ENCODE measurements around the gene MCRIP2.

MCRIP2 gene

GRCh38 chr16:649631-650030 lies 8.0 kb downstream of the MCRIP2 start:
- DNase-seq = no peak

- no peak for DNase-seq
Observed at GRCh38 chr16:651844-652243, 10.2 kb downstream of the MCRIP2 start.

DNA sequence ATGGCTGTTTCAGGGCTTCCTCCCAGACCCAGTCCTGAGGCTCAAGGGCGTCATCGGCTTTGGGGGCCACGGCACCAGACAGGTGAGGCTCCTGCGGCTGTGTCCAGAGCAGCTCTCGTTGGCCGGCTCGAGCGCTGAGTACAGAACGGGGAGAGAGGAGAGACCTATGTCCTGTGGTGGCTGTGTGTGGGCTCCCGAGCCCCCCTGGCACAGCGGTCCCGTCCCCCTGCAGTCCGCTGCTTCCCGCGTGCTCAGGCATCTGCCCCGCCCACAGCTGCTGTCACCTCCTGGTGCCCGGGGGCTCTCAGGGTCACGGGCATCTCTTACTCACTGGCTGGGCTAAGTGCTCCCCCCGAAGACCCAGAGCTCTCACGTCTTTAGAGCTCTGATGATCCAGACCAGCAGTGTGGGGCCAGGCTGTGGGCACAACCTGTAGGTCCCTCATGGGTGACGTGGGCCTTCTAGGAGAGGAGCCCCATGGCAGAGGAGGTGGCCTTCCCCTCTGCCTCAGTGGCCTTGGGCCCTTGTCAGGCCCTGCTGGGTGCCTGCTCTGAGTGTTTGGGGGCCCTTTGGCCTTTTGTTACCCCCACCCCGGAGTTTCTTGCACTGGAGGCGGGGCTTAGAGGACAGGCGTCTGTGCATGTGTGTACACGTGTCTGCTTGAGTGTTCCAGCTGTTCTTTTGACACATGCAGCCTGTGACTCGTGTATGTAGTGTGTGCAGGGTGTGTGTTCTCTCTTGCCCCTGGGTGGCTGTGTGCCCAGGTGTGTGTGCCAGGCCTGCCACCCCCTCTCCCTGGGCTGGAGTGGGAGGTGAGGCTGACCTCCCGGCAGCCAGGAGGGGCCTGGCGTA lies 11.1 kb downstream of the MCRIP2 start:
- no peak for DNase-seq

DNA sequence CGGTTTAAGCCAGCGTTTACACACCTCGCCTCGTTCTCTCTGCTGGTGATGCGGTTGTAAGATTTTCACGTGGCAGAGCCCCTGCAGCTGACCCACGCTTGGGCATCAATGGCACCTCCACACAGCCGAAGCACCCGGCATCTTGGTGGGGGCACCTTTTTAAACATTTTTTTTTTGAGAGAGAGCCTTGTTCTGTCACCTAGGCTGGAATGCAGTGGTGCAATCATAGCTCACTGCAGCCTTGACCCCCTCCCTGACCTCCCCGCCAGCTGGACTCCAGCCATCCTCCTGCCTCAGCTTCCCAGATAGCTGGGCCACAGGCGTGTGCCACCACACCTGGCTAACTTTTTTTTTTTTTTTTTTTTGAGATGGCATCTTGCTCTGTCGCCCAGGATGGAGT lies 12.4 kb downstream of the MCRIP2 start:
- DNase-seq = no peak

- DNase-seq = no peak
Observed at GRCh38 chr16:657487-657886, 15.9 kb downstream of the MCRIP2 start.

DNA sequence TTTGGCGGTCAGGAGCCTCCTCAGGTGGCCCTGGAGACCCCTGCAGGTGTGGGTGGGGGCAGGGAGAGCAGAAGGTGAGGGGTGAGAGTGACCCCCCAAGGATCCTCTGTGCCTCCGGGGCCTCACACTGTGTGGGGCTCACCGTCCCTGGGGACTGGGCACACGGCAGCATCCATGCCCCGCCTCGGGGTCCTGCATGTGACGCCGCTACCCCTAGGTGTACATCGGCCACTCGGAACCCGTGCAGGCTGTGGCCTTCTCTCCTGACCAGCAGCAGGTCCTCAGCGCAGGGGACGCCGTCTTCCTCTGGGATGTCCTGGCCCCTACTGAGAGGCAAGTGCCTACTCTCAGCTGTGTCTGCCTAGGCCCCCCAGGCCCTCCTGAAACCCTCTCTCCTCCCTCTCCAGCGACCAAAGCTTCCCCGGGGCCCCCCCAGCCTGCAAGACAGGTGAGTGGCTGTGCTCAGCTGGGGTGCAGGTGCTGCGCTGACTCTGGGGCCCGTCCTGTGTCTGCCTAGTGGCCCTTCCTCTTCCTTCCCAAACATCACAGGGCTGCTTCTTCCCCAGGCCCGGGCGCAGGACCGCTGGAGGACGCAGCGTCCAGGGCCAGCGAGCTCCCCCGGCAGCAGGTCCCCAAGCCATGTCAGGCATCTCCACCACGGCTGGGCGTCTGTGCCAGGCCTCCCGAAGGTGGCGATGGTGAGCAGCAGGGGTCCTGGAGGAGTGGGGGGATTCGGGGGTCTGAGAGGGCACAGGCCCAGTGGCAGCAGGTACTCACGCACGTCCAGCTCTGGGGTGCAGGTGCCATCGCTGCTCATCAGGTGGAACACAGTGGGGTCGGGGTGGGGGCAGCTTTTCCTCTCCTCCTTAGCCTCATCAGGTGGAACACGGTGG lies 17.3 kb downstream of the MCRIP2 start:
- no peak for DNase-seq

DNA sequence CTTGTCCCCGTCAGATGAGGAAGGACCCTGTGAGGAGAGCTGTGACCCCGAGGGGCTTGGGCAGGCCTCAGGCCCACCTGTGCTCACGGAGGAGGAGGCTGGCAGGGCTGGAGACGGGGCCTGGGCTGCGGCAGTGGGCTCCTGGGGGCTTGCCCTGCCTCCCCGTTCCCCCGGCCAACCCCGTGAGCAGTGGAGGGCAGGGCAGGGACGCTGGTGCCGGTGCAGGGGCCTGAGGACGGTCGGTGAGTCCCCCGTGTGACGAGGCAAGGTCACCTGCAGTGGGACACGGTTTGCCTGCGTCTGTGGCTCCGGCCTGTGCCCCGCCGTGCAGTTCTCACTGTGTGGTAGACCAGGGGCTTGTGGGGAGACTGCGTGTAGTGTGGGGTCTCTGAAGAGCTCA lies 18.0 kb downstream of the MCRIP2 start:
- no peak for DNase-seq

DNA sequence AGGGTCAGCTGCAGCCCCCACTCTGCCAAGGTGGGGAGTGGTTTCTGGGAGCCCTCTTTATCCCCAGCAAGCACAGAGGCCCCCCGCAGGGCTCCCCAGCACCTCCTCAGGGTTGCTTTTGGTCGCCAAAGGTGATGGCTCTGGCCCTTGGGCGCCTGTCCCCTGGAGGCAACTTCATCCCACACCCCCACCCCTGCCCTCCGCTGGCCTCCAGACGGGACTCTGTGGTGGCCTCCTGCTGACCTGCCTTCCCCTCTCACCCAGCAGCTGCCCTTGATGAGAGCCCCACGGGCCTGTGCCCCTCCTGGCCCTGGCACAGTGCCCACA lies 18.5 kb downstream of the MCRIP2 start:
- DNase-seq = no peak

DNA sequence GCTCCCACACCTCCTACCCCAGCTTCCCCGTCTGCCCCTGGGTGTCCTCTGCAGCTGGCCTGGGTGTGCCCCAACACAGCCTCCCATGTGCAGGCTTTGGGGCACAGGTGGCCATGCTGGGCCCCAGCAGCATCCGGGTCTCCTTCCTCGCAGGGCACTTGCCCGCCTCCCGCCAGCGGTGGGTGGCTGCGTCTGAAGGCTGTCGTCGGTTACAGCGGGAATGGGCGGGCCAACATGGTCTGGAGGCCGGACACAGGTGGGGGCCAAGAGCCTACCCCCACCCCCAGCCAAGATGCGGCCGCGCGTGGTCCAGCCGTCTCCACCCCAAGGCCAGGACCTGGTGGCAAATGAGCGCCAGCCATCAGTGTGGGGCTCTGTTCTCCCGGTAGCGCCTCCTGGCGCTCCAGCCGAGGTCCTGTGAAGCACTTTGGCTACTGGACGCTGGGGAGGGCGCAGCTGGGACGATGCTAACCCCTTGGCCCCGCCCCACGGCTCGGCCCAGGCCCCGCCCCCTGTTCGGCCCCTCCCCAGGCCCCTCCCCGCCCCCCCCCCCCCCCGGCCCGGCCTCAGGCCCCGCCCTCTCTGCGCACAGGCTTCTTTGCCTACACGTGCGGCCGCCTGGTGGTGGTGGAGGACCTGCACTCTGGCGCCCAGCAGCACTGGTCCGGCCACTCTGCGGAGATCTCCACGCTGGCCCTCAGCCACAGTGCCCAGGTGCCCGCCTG lies 19.0 kb downstream of the MCRIP2 start:
- peak; percentile 52 to 53 for DNase-seq

DNA sequence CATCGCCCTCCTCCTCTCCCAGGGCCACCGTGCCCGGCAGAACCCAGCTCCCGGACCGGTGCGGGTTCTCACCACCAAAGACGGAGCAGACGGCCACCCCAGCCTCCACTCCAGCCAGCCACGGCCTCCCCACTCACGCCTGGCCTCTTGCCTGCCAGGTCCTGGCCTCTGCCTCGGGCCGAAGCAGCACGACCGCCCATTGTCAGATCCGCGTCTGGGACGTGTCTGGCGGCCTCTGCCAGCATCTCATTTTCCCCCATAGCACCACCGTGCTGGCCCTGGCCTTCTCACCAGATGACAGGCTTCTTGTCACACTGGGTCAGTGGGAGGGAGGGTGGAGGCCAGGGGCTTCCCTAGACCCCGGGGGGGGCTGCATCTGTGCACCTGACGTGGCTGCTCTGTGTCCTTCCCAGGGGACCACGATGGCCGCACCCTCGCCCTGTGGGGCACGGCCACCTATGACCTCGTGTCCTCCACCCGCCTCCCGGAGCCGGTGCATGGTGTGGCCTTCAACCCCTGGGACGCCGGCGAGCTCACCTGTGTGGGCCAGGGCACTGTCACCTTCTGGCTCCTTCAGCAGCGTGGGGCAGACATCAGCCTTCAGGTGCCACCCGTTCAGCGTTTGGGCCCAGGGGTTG lies 19.7 kb downstream of the MCRIP2 start:
- DNase-seq = no peak

DNA sequence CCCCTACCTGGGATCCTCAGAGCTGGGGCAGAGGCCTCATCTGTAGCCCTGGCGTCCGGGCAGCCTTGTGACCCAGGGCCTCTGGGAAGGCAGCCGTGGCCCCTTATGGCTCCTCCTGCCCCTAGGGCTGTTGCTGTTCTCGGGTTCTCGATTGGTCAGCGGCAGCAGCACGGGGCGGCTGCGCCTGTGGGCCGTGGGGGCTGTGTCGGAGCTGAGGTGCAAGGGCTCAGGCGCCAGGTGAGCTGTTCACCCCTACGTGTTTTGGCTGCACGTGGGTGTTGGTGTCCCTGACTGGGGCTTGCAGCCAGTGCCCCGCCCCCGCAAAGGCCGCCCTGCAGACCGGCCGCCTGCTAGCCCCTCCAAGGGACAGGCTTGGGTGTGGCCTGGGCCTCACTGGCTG lies 20.5 kb downstream of the MCRIP2 start:
- no peak for DNase-seq

GRCh38 chr16:662597-662996 lies 21.0 kb downstream of the MCRIP2 start:
- no peak for DNase-seq

- no peak for DNase-seq
Observed at GRCh38 chr16:666572-666971, 24.9 kb downstream of the MCRIP2 start.

DNA sequence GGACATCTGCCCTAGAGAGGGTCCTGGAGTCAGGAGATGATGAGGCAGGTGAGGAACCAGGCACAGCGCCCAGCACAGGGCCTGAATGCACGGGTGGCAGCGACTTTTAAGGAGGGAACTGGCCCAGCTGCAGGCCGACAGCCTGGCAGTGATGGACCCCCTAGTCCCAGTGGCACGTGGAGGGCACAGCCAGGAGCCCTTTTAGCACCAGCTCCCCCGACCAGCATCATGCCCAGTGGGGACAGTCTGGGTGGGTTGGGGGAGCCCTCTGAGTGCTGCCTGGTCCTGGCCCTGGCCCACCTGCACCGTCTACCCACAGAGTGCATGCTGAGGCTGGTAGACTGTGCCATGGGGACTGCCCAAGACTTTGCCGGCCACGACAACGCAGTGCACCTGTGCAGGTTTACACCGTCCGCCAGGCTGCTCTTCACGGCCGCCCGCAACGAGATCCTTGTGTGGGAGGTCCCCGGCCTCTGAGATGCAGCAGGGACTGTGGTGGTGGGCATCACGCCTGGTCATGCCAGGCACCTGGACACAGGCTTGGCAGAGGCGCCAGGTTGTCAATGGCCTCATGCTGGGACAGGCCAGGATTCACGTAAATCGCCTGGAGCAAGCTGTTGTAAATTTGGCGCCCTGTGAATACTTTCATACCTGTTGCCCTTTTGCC lies 25.6 kb downstream of the MCRIP2 start:
- DNase-seq = no peak

DNA sequence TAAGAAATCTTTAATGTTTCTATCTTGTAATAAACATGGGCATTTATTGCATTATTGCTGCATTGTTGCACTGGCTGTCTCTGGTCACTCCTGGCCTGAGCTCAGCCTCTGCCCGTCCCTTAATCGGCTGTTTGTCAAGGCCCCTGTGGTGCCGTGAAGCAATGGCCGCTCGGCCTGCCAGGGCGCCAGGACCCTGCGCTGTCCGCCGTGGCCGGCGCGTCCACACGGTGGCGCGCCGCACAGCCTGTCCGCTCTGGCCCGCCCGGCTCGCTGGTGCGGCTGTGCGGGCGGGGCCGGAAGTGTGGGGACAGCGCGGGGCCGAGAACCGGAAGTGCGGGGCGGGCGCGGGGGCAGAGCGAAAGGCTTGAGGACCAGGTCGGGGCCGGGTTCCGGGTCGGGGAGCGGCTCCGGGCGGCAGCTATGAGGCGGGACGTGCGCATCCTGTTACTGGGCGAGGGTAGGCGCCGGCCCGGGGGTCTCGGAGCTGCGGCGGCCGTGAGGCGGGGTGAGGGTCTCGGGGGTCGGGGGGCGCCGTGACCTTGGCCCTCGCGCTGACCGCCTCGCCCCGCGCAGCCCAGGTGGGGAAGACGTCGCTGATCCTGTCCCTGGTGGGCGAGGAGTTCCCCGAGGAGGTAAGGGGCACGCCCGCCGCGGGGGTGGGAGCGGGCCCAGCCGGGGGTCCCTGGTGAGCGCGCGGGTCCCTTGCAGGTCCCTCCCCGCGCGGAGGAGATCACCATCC lies 26.3 kb downstream of the MCRIP2 start, which contains the start of gene RHOT2:
Gene RHOT2 (plus strand): TSS at position 353 of the 739 bp plus-strand sequence. CDS start 68 bp downstream, at position 421.
- peak; percentile 83 to 86 for DNase-seq

DNA sequence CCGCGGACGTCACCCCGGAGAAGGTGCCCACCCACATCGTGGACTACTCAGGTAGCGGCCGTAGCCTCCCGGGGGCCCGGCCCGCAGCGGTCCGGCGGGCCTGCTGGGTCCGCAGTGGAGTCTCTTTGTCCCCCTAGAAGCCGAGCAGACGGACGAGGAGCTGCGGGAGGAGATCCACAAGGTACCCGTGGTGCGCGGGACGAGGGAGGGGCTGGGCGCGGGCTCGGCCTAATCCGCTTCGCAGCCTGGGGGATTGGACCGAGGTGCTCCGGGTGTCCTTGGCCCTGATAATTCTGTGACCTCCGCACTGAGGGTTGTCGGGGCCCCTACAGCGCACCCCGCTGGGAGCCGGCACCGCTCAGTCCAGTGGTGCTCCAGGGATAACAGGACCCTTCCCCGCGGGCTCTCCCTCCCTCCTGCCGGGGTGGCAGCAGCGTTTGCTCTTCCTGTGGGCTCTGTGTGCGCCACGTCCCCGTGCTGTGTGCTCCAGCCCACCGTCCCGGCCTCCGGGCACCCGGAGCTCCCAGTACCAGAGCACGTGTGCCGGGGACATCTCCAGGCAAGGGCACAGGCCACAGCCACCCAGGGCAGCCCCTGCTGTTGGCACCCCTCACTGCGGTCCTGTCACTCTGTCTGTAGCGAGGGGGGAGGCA lies 27.0 kb downstream of the MCRIP2 start:
- DNase-seq = no peak

DNA sequence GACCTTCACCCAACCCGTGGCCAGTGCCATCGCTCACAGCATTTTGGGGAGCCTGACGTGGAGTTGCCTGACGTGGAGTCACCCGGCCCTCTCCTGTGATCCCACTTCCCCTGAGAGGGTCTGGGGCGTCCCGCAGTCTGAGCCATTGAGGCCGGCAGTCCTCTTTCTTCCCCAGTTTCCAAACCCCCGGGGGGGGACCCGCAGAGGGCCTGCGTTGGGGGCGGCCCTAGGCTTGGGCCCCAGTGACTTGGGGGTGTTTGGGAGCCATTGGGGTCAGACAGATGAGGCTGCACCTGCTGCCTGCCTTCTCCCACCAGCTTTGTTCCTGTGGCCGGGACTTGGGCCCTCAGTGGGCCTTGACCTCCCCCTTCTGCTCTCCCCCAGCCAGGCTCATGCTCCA lies 28.0 kb downstream of the MCRIP2 start:
- no peak for DNase-seq

- DNase-seq = no peak
Observed at GRCh38 chr16:670485-671352, 29.1 kb downstream of the MCRIP2 start.

DNA sequence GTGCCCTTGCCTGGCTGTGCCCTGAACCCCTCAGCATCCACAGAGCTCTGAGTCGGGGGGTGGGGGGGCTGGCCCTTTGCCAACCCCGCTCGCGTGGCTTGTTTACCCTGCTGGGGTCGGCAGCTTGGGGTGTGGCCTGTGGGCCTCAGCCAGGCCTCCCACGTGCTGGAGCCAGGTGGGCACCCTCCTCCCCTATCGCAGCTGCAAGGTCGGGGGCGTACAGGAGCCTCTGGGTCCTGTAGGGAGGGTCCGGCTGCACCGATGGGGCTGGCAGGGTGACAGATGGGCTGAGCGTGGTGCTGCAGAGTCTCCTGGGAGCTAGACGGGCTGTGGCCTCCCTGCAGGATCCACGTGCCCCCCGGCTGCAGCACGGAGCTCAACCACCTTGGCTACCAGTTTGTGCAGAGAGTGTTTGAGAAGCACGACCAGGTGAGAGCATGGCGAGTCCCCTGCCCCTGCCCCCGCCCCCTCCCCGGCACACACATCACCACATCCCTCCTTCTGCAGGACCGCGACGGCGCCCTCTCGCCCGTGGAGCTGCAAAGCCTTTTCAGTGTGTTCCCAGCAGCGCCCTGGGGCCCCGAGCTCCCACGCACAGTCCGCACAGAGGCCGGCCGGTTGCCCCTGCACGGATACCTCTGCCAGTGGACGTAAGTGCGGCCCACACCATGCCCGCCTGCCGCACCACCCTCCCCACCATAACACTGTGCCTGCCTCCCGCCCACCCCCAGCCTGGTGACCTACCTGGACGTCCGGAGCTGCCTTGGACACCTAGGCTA lies 29.9 kb downstream of the MCRIP2 start:
- no peak for DNase-seq
